Hepatocyte (in vitro differentiated cells): ENCODE measurements around the gene SLC66A2. TPM values are rescaled to one million over a fixed set of nuclear protein-coding genes. Genes with fewer than 3 reads are reported as not detected.
A peak's percentile ranks its signal among the peaks of the same experiment; 100 is the strongest.
"Not testable (repeated sequence)": the region's sequence is repeated elsewhere in the genome, so short reads cannot be mapped to it uniquely, and the experiment has no call there.

Experiments
- DNase-seq: peaks from one replicate; pipeline ENCODE4 v3.0.0-alpha.2; 2016; ENCODE audit warnings: low spot score
- H2AFZ ChIP-seq: fragments of 200-600 bp; sonication (generic); 2 replicates; pipeline ENCODE4 v1.6.0; 2016; ENCODE audit warnings: antibody characterized with exemption, mild to moderate bottlenecking
- H3K27ac ChIP-seq: fragments of 200-600 bp; sonication (generic); 2 replicates; pipeline ENCODE4 v1.5.1; 2016; ENCODE audit warnings: mild to moderate bottlenecking
- H3K27me3 ChIP-seq: fragments of 200-600 bp; sonication (generic); 2 replicates; pipeline ENCODE4 v1.6.1; 2016
- H3K36me3 ChIP-seq: fragments of 200-600 bp; sonication (generic); replicated peaks from 2 replicates; pipeline ENCODE4 v1.5.1; 2016; ENCODE audit warnings: low read depth; ENCODE audit not compliant: insufficient read depth
- H3K4me1 ChIP-seq: fragments of 200-600 bp; sonication (generic); 2 replicates; pipeline ENCODE4 v1.5.1; 2016; ENCODE audit warnings: mild to moderate bottlenecking, moderate library complexity; ENCODE audit not compliant: insufficient read depth
- H3K4me2 ChIP-seq: fragments of 200-600 bp; sonication (generic); 2 replicates; pipeline ENCODE4 v1.6.0; 2016
- H3K4me3 ChIP-seq: fragments of 200-600 bp; sonication (generic); 2 replicates; pipeline ENCODE4 v1.5.1; 2016; ENCODE audit warnings: mild to moderate bottlenecking
- H3K79me2 ChIP-seq: fragments of 200-600 bp; sonication (generic); 2 replicates; pipeline ENCODE4 v1.6.0; 2017; ENCODE audit warnings: mild to moderate bottlenecking
- H3K9me2 ChIP-seq: fragments of 200-600 bp; sonication (generic); replicated peaks from 2 replicates; pipeline ENCODE4 v1.6.0; 2017; ENCODE audit warnings: mild to moderate bottlenecking; ENCODE audit not compliant: insufficient read depth
- H3K9me3 ChIP-seq: fragments of 200-600 bp; sonication (generic); 2 replicates; pipeline ENCODE4 v1.5.1; 2016; ENCODE audit warnings: low read depth, mild to moderate bottlenecking
- H4K20me1 ChIP-seq: fragments of 200-600 bp; sonication (generic); 2 replicates; pipeline ENCODE4 v1.6.0; 2016; ENCODE audit warnings: mild to moderate bottlenecking; ENCODE audit not compliant: insufficient read depth, poor library complexity, severe bottlenecking
- CTCF ChIP-seq: fragments of 200-600 bp; sonication (generic); IDR thresholded peaks from 2 replicates; pipeline ENCODE4 v1.5.1; 2016; ENCODE audit warnings: antibody characterized with exemption, mild to moderate bottlenecking; ENCODE audit not compliant: poor library complexity
- EZH2 ChIP-seq: fragments of 200-600 bp; sonication (generic); IDR thresholded peaks from 2 replicates; pipeline ENCODE4 v1.6.1; 2016; ENCODE audit warnings: antibody characterized with exemption, mild to moderate bottlenecking, borderline replicate concordance
- EZH2phosphoT487 ChIP-seq: fragments of 200-600 bp; sonication (generic); IDR thresholded peaks from one replicate; pipeline ENCODE4 v1.6.1; 2018; ENCODE audit warnings: antibody characterized with exemption, mild to moderate bottlenecking, low read depth, moderate library complexity; ENCODE audit not compliant: unreplicated experiment, severe bottlenecking
- WGBS: methylation state at CpG from one replicate; pipeline ENCODE4 v1.1.6; 2016; ENCODE audit warnings: low lambda C conversion rate; ENCODE audit errors: missing lambda C conversion rate; 5-methylcytosine and 5-hydroxymethylcytosine counted together
- polyA plus RNA-seq: library from polyadenylated mRNA; unstranded; fragments of >200 nt; fragmentation: Nextera tagmentation; extraction: Ambion mirVana; gene quantifications from 2 replicates; pipeline ENCODE4 v1.2.1, GENCODE V29; 2016
- total RNA-seq: library from RNA; depleted of rRNA; stranded (reverse); fragments of >200 nt; gene quantifications from 2 replicates; pipeline ENCODE4 v1.2.3, GENCODE V29; 2014

The SLC66A2 gene
- total and polyA plus RNA-seq, 2 experiments from 2014 or later = 31.1 to 36.5 TPM

GRCh38 chr18:79962311-79962710, 10.9 kb upstream of the SLC66A2 start:
- no peaks in the 10 kb centered on the region for H3K9me3 ChIP-seq
- H3K4me2 ChIP-seq = no peak overlapping the region
- DNase-seq = peak; percentile 43
- no peak overlapping the region for H2AFZ ChIP-seq
- no peaks in the 10 kb centered on the region for H4K20me1 ChIP-seq
- no peaks in the 10 kb centered on the region for H3K36me3 ChIP-seq
- peaks cover 20% of the 10 kb centered on the region for H3K4me1 ChIP-seq
- peaks cover 10% of the 10 kb centered on the region for H3K79me2 ChIP-seq
- H3K27ac ChIP-seq = peak overlapping the region; percentile 31
- no peak overlapping the region for H3K4me3 ChIP-seq
- H3K27me3 ChIP-seq = no peaks in the 10 kb centered on the region
- no peaks in the 10 kb centered on the region for H3K9me2 ChIP-seq
- TF ChIP-seq CTCF = no peak
- TF ChIP-seq EZH2phosphoT487 = no peak
- no peak for TF ChIP-seq EZH2
- WGBS = 62% methylated on average over 10 of the region's 10 CpGs

- TF ChIP-seq CTCF (no peak), EZH2 (no peak), EZH2phosphoT487 (no peak)
- WGBS = 81% methylated on average over 29 of the region's 29 CpGs
- Histone ChIP-seq H2AFZ (no peak overlapping the region), H4K20me1 (no peaks in the 10 kb centered on the region), H3K27me3 (no peaks in the 10 kb centered on the region), H3K9me3 (no peaks in the 10 kb centered on the region), H3K4me1 (peaks cover 20% of the 10 kb centered on the region), H3K36me3 (no peaks in the 10 kb centered on the region), H3K9me2 (no peaks in the 10 kb centered on the region), H3K79me2 (peaks cover 7% of the 10 kb centered on the region), H3K4me2 (no peak overlapping the region), H3K27ac (peak overlapping the region; percentile 76), H3K4me3 (no peak overlapping the region)
- DNase-seq = no peak
Measured at GRCh38 chr18:79961527-79962291, 10.3 kb upstream of the SLC66A2 start.

- H3K9me3 ChIP-seq = no peaks in the 10 kb centered on the region
- H3K4me3 ChIP-seq = no peak overlapping the region
- DNase-seq = no peak
- H3K9me2 ChIP-seq = no peaks in the 10 kb centered on the region
- no peak overlapping the region for H2AFZ ChIP-seq
- H3K27ac ChIP-seq = peak overlapping the region; percentile 76
- no peak overlapping the region for H3K4me2 ChIP-seq
- H4K20me1 ChIP-seq = no peaks in the 10 kb centered on the region
- H3K36me3 ChIP-seq = no peaks in the 10 kb centered on the region
- H3K79me2 ChIP-seq = peaks cover under 1% of the 10 kb centered on the region
- no peaks in the 10 kb centered on the region for H3K27me3 ChIP-seq
- no peak for TF ChIP-seq EZH2
- no peak for TF ChIP-seq EZH2phosphoT487
- H3K4me1 ChIP-seq = peaks cover 20% of the 10 kb centered on the region
- WGBS = 87% methylated on average over 16 of the region's 16 CpGs
Measured at GRCh38 chr18:79960921-79961526, 9.6 kb upstream of the SLC66A2 start.

GRCh38 chr18:79960161-79960801, 8.8 kb upstream of the SLC66A2 start:
- H3K27ac ChIP-seq = peak overlapping the region; percentile 76
- H3K36me3 ChIP-seq, DNase-seq, H3K4me3 ChIP-seq, H4K20me1 ChIP-seq, H3K9me3 ChIP-seq, H3K79me2 ChIP-seq, H3K27me3 ChIP-seq, H3K9me2 ChIP-seq: not testable (repeated sequence)
- TF ChIP-seq CTCF = peak; percentile 26
- WGBS = 5% methylated on average over 12 of the region's 12 CpGs
- peak overlapping the region; percentile 15 for H2AFZ ChIP-seq
- peak overlapping the region; percentile 62 for H3K4me2 ChIP-seq
- H3K4me1 ChIP-seq = peaks cover 20% of the 10 kb centered on the region
